GM19238 (cell line): ENCODE data around the gene DNAJC16.

Experiments used
- DNase-seq: peaks from one replicate; pipeline ENCODE4 v3.0.0; 2011; ENCODE audit warnings: low spot score; ENCODE audit not compliant: insufficient read length

DNAJC16 gene

DNA sequence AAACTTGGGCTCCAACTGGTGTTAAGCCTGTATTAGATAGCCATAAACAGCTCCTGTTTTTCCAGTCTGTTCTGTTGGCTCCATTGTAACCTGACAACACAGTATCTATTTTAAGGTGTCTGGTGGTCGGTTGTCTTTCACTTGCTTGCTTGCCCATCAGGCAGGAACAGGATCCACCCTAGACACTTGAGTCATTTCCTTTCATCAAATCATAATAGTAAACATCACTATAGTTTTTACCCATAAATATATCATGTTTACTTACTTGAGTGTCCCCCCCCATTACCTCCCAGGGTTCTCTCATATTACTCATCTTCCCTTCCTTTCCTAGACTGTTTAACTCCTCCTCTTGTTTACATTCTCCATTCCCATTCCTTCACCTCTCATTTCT lies 93.5 kb downstream of the DNAJC16 start:
- no peak for DNase-seq

DNA sequence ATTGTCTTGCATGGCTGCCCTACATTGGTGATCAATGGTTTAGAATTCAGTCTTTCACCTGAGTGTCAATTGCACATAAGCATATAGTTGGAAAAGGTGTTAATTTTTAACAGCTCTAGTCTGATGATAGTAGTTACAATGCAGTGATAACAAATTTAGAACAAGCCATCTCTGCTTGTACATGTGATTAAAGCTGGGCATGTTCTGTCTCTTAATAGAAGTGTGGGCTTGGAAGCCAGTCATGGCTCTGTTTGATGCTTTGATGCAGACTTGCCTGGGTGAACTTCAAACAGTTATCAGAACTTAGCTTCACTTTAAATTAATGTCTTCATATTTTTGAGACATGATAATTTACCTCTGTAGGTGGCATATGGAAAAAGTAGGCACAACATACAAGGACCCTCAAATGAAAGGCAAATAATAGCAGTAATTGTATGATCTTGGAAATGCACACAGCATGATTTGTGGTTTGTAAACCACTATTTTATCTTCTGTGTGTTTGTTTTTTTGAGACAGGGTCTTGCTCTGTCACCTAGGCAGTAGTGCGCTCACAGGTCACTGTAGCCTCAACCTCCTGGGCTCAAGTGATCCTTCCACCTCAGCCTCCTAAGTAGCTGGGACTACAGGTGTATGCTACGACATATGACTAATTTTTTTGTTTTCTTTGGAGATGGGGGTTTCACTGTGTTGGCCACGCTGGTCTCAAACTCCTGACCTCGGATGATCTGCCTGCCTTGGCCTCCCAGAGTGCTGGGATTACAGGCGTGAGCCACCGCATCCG lies 94.4 kb downstream of the DNAJC16 start:
- DNase-seq: no peak

DNA sequence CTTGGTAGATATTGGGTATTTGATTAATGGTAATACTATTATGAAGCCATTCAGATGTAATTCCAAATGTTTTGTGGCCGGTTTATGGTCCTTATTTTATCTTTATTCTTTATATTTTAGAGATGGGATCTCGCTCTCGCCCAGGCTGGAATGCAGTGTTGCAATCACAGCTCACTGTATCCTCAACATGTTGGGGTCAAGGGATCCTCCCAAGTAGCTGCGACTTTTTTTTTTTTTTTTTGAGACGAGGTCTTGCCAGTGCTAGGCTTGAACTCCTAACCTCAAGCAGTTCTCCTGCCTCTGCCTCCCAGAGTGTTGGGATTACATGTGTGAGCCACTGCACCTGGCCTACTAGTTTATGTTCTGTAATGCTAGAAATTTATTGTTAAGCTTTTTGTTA lies 95.3 kb downstream of the DNAJC16 start:
- DNase-seq: no peak

DNA sequence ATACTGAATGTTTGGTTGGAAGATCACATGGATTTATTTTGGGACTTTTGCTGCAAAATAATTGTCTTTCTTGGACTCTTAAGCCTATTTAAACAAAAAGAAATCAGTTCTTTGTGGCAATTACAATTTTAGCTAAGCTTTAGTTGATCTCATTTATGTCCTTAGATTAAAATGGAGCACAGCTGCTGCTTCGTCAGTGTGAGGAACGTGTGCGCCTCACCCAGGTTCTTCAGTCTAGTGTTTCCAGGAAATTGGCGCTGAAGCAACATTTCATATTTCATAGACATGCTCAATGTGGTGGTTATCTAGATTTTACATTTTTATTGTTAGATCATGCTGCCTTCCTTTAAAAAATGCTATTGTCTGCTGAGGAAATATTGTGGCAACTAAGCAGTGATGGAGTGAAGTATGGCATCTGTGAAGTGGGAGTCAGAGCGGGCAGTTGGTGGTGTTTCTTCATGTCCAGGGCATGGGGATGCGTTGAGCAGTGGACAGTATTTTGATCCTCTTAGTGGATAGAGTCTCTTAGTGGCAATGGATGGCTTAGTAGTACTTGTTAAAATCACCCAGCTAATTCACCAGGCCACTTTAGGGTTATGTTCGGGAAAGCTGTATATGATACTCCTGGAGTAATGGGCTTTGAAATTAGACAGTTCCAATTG lies 96.2 kb downstream of the DNAJC16 start:
- DNase-seq: no peak

DNA sequence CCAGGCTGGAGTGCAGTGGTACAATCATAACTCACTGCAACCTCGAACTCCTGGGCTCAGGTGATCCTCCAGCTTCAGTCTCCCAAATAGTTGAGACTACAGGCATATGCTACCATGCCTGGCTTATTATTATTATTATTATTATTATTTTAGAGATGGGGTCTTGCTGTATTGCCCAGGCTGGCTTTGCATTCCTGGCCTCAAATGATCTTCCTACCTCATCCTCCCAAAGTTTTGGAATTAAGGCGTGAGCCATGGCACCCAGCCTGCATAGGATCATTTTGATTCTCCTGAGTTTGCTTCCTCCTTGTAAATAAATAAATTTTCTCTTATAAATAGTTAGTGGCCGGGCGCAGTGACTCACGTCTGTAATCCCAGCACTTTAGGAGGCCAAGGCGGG lies 96.8 kb downstream of the DNAJC16 start:
- no peak for DNase-seq

DNA sequence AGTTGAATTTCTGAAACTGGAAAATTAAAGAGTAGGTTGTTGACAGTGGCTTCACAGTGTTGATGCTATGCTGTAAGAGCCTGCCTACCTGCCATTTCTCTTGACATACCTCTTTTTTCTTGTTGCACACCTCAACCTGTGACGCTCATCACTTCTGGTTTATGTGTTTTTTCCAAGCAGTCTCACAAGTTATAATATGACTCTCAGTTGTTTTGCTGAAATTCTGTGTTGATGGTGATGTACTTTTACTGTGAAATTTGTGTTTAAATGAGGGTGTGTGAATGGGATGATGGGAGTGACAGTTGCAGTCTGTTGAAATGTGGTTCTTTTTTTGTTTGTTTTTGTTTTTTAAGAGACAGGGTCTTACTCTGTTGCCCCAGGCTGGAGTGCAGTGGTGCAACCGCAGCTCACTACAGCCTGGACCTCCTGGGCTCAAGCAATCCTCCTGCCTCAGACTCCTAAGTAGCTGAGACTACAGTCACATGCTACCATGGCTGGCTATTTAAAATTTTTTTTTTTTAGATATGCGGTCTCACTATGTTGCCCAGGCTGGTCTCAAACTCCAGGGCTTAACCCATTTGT lies 97.6 kb downstream of the DNAJC16 start:
- DNase-seq: no peak

DNA sequence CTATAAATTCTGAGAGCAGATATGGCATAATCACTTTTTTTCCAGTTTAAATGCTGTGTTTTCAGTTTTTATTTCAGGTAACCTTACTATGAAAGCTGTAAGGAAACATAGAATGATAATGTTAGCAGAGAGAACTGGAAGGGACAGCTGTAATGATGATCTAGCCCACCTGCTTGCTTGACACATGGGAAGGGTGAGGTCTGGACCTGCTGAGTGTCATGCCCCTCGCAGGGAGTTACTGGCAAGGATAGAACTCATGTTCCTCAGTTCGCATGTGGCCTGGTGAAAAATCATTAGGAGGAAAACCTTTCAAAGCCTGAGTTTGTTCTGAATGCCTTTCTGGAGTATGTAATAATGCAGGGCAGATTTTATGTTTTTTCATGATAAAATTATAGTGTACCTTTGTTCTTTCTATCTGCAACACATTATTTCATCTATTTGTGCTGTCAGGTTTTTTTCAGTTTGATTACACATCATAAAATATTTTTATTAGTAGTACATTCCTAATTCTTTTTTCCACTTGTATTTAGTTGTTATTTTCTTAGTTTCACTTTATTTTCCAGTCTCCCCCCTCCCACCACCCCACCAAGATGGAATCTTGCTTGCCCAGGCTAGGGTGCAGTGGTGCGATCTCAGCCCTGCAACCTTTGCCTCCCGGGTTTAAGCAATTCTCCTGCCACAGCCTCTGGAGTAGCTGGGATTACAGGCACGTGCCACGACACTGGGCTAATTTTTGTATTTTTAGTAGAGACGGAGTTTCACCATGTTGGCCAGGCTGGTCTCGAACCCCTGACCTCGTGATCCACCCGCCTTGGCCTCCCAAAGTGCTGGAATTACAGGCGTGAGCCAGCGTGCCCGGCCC lies 98.6 kb downstream of the DNAJC16 start:
- no peak for DNase-seq
